Inflammatory macrophage treated with lipopolysaccharide for 4 hours (primary cell): ENCODE measurements around the gene TATDN3.
"Not testable (repeated sequence)": the region's sequence is repeated elsewhere in the genome, so short reads cannot be mapped to it uniquely, and the experiment has no call there.

ENCODE experiments used
- DNase-seq: peaks from one replicate; pipeline ENCODE4 v3.0.0-alpha.2; 2020

The TATDN3 gene

DNA sequence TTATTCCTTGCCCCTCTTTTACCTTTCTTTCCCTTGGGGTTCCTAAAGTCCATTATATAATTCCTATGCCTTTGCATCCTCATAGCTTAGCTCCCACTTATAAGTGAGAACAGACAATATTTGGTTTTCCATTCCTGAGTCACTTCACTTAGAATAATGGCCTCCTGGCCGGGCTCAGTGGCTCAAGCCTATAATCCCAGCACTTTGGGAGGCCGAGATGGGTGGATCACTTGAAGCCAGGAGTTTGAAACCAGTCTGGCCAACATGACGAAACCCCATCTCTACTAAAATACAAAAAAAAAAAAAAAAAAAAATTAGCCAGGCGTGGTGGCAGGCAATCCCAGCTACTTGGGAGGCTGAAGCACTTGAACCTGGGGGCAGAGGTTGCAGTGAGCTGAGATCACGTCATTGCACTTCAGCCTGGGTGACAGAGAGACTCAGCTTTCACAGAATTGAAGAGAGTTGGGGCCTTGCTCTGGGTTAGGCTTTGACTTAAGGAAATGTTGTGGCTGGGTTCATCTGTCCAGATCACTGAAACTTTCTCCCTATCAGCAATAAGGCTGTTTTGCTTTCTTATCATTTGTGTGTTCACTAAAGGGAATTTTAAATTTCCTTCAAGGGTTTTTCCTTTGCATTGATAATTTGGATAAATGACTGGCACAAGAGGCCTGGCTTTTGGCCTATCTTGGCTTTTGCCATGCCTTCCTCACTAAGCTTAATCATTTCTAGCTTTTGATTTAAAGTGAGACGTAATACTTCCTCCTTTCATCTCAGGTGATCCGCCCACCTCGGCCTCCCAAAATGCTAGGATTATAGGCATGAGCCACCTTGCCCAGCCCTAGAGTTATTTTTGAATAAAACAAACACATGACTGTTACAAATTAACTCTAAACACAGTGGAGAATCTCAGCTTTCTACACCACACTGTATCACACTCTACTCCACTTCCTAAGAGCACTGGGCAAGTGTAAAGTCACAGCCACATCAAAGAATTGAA lies 41.8 kb downstream of the TATDN3 start:
- not testable (repeated sequence) for DNase-seq

DNA sequence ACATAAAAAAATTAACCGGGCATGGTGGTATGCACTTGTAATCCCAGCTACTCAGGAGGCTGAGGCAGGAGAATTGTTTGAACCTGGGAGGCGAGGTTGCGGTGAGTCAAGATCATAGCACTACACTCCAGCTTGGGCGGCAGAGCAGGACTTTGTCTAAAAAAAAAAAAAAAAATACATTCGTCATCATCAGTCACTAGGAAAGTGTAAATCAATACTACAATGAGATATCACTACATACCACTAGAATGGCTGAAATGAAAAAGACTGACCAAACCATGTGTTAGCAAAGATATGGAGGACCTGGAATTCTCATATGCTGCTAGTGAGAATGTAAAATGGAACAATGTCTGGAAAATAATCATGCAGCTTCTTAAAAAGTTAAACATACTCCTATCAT lies 46.5 kb downstream of the TATDN3 start:
- DNase-seq: no peak

DNA sequence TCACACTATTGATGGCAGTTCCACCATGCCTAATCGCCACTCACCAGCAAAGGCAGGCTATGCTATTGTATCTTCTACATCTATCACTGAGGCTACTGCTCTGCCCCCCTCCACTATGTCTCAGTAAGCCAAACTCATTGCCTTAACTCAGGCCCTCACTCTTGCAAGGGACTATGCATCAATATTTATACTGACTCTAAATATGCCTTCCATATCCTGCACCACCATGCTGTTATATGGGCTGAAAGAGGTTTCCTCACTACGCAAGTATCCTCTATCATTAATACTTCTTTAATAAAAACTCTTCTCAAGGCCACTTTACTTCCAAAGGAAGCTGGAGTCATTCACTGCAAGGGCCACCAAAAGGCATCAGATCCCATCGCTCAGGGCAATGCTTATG lies 52.8 kb downstream of the TATDN3 start:
- not testable (repeated sequence) for DNase-seq

DNA sequence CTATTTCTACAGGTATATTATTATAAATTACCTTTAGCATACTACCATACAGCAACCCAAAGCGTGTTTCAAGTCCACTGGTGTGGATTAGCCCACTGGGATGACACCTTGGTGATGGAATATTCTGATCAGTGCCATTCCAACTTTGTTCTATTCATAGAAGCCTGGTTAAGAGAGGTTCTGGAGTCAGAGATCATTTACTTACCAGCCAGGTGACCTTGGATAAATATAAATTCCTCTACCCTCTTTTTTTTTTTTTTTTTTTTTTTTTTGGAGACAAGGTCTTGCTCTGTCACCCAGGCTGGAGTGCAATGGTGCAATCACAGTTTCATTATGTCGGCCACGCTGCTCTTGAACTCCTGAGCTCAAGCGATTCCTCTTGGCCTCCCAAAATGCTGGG lies 55.9 kb downstream of the TATDN3 start, which contains the start of gene SPATA45:
Gene SPATA45 (minus strand): TSS at position 101 of the 400 bp plus-strand sequence. CDS start 11,500 bp downstream, outside the sequence.
- DNase-seq: no peak

DNA sequence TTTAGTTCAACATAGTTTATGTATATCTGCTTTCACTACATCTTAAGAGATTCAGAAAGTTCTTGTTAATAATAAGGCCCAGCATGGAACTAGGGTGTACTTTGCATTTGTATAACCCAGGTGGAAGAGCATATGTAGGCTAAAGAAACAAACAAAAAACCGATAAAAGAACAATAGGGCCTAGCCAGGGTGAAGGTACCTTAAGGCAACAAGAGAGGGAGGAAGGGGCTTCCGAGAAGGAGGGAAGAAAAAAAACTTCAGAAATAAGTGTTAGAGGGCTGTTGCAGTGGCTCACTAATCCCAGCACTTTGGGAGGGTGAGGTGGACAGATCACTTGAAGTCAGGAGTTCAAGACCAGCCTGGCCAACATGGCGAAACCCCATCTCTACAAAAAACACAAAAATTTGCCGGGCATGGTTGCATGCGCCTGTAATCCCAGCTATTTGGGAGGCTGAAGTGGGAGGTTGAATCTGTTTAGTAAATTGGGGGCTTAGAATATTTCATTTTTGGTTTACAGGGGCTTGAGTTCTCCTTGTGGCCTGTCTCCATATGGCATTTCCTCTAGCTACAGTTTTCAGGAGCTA lies 60.5 kb downstream of the TATDN3 start:
- DNase-seq: no peak

DNA sequence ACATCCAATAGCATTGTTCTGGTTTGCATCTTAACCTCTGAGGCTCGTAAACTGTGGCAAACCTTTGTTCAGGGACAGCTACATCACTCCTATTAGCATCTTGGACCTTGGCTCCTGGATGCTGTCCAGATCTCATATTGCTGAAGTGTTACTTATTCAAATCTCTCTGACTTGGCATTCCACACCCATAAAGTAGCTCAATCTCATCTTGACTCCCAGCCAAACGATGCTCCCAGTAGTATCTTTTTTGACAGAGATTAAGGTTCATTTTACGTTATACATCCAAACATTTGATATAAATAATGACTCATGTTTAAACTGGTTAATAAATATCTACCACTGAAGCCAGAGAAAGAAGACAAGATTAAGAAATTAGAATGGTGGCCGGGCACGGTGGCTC lies 62.0 kb downstream of the TATDN3 start:
- no peak for DNase-seq

DNA sequence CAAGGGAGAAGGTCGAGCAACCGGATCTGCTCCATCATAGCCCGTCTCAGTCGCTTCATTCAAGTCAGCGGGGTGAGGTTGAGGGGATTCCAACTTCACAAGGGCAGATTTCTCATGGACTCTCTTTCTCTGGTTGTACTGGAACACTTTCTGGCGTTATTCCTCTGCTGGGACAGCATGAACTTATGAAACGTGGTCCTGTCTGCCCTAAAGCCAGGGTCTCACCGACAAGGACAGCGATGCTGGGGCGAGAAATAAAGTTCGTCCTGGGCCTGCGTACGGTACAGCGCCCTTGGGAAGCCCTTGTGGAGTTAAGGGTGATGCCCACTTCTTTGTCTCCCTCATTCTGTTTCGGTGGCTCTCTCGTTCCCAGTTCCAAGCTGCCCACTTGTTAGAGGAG lies 65.1 kb downstream of the TATDN3 start:
- DNase-seq: no peak

DNA sequence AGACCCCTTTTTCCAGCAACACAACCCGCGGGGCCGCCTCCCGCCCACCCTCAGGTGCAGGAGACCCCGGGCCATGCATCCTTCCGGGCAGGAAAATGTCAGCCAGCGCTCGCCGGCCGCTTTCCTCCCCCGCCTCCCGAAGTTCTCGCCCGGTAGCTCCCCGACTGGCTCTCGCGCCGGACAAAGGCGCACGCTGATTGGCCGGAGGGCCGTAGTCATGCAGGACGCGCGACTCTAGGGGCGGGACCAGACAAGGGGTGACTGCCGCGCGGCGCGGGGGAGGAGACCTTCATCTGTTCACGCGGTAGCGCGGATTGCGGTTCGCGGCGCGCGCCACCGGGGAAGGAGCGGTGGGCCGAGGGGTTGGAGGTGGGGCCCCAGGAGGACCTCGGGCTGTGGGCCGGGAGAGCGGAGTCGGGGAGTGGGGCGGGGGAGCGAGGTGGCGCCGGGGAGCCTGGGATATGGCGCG lies 66.3 kb downstream of the TATDN3 start, which contains the start of gene FLVCR1:
Gene FLVCR1 (plus strand): TSS at position 284 of the 469 bp plus-strand sequence. CDS start 178 bp downstream, at position 462.
- DNase-seq: peak; percentile 96

DNA sequence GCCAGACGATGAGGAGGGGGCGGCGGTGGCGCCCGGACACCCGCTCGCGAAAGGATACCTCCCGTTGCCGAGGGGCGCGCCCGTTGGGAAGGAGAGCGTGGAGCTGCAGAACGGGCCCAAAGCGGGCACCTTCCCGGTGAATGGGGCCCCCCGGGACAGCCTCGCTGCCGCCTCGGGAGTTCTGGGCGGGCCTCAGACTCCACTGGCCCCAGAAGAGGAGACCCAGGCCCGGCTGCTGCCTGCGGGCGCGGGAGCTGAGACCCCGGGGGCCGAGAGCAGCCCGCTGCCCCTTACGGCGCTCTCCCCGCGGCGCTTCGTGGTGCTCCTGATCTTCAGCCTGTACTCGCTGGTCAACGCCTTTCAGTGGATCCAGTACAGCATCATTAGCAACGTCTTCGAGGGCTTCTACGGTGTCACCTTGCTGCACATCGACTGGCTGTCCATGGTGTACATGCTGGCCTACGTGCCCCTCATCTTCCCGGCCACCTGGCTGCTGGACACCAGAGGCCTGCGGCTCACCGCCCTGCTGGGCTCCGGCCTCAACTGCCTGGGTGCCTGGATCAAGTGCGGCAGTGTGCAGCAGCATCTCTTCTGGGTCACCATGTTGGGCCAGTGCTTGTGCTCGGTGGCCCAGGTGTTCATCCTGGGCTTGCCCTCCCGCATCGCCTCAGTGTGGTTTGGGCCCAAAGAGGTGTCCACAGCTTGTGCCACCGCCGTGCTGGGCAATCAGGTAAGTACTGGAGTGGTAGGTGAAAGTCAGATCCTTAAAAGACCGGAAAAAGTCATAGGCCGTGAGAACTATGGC lies 67.0 kb downstream of the TATDN3 start:
- peak; percentile 18 for DNase-seq

DNA sequence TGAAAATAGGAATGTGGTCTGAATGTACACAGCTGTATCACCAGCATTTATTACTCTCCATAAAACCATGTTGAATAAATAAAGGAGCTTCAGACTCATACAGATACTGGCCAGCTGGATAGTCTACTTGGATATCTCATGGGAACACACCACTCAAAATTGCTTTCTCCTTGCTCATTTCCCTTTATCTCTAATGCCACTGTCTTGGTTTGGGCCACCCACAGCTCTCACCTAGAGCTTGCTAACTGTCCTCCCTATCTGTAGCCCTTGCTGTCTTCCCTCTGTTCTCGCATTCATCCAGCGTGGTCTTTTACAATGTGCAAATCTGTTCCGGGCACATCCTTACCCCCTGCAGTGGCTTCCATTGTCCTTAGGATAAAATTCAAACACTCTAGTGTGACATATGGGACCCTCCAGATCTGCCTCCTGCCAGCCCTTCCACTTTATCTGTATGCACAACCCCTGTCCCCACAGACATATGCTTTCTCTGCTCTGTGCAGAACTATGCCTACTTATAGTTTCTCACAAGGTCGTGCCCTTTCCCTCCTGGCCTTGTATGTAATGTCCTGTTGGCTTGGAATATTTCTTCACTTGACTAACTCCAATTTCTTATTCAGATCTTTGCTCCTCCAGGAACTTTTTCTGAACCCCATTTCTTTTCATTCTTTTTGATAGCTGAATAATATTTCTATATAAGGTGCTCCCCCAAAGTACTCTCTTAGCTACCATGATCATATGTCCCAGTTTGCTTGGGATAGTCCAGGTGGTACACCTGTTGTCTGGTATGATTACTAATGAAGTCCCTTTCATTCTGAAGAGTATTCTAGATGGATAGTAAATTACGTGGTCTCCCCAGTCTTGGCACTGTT lies 69.3 kb downstream of the TATDN3 start:
- no peak for DNase-seq

DNA sequence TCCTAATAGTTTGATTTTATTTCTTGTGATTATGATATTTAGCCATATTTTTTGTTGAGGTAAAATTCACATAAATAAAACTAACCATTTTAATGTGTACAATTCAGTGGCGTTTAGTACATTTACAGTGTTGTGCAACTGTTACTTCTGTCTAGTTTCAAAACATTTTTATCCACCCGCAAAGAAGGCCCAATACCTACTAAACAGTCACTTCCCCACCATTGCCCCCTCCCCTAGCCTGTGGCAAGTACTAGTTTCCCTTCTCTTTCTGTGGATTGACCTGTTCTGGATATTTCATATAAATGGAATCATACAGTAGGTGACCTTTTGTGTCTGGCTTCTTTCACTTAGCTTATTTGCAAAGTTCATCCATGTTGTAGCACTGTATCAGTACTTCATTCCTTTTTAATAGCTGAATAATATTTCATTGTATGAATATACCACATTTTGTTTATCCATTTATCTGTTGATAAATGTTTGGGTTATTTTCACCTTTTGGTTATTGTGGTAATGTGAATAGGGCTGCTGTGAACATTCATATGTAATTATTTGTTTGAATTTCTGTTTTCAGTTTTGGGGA lies 70.5 kb downstream of the TATDN3 start:
- DNase-seq: peak; percentile 36

DNA sequence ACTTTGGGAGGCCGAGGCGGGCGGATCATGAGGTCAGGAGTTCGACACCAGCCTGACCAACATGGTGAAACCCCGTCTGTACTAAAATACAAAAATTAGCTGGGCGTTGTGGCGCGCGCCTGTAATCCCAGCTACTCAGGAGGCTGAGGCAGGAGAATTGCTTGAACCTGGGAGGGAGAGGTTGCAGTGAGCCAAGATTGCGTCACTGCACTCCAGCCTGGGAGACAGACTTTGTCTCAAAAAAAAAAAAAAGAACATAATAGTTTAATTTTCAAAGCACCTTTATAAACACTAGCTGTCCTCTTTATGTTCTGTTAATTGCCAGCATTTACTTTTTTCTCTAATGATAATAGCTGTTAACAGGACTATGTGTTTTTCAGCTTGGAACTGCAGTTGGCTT lies 71.7 kb downstream of the TATDN3 start:
- not testable (repeated sequence) for DNase-seq

DNA sequence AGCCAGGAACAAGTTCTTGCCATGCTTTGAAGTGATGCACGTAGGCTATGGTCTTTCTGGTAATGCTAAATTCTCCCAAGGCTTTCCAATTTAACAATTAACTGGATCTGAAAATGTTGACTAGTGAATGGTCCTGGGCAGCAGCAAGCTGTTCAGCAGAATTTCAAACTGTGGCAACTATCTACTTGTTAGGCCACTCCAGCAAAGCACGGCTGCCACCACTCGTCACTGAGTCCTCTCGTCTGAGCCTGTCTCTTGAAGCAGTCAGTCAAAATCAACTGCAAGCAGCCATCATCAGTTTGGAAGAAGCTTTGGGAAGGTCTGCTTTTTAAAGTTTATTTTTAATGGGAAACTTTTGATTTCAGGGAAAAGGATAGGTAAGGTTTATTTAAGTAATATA lies 72.5 kb downstream of the TATDN3 start:
- DNase-seq: no peak
